Body of pancreas (tissue), 4 donors: Measurements from ENCODE around the gene ARHGAP26. TPM values are rescaled to one million over a fixed set of nuclear protein-coding genes. Genes with fewer than 3 reads are reported as not detected.

Experiments used
- ATAC-seq: fragments of 150-250 bp; one replicate; pipeline ENCODE4 v1.9.1; 2016
- DNase-seq, 4 donors: peaks; one replicate each; pipeline ENCODE4 v3.0.0-alpha.2; 2019
- H3K27ac ChIP-seq, 4 donors: fragments of 200-600 bp; sonication (generic); 1 replicate in 3 of 4; 2 replicates in 1 of 4; pipeline versions ENCODE4 v1.5.1 to v1.6.1; 2016 to 2019; ENCODE audit warnings: mild to moderate bottlenecking in 1 of 4, mixed read lengths in 1 of 4, moderate library complexity in 1 of 4
- H3K27me3 ChIP-seq, 2 donors: fragments of 200-600 bp; sonication (generic); one replicate each; pipeline ENCODE4 v1.6.0; 2016; ENCODE audit warnings: mild to moderate bottlenecking in 1 of 2
- H3K36me3 ChIP-seq, 2 donors: fragments of 200-600 bp; sonication (generic); replicated peaks in 1 of 2; 2 replicates each; pipeline ENCODE4 v1.5.1; 2016; ENCODE audit warnings: low read depth in 2 of 2; ENCODE audit not compliant: insufficient read depth in 1 of 2
- H3K4me1 ChIP-seq: fragments of 200-600 bp; sonication (generic); one replicate; pipeline ENCODE4 v1.6.0; 2016
- H3K4me3 ChIP-seq, 2 donors: fragments of 200-600 bp; sonication (generic); 1 replicate in 1 of 2; 2 replicates in 1 of 2; pipeline ENCODE4 v1.5.1; 2016 to 2019
- H3K9me3 ChIP-seq, 3 donors: fragments of 200-600 bp; sonication (generic); 1 replicate in 2 of 3; 2 replicates in 1 of 3; pipeline ENCODE4 v1.5.1; 2016
- CTCF ChIP-seq, 7 experiments: fragments of 450-650 bp in 4 of 7; fragments of 200-600 bp in 3 of 7; sonication (generic) in 3 of 7; IDR thresholded peaks; one replicate each; pipeline ENCODE4 v1.5.1; 2016 to 2019; ENCODE audit warnings: antibody characterized with exemption in 7 of 7
- POLR2A ChIP-seq, 3 donors: fragments of 450-650 bp; IDR thresholded peaks; one replicate each; pipeline ENCODE4 v1.6.1; 2016; ENCODE audit warnings: antibody characterized with exemption in 3 of 3, mild to moderate bottlenecking in 2 of 3
- WGBS, 2 donors: methylation state at CpG; one replicate each; pipeline ENCODE4 v1.1.5; 2017; 5-methylcytosine and 5-hydroxymethylcytosine counted together
- intact Hi-C: fragments of 100-400 bp; cut with DNase I; formaldehyde crosslinking; loops from one replicate; pipeline ENCODE4 v1.15.1; 2023
- total RNA-seq, 2 donors: library from RNA; depleted of rRNA; stranded (reverse); fragments of >200 nt; gene quantifications; one replicate each; pipeline ENCODE4 v1.1.0, GENCODE V29; 2016

Gene ARHGAP26
- total RNA-seq, 2 donors from 2014 or later = 12.5 to 14.2 TPM

- Histone ChIP-seq H3K9me3 (no peaks in the 10 kb centered on the region), H3K27me3 (no peaks in the 10 kb centered on the region), H3K27ac (no peak overlapping the region), H3K4me1 (no peaks in the 10 kb centered on the region), H3K36me3 (no peaks in the 10 kb centered on the region), H3K4me3 (no peak overlapping the region)
- DNase-seq (no peak), ATAC-seq (no peak)
- 90 to 96% methylated on average over 3 of the region's 3 CpGs for WGBS, 2 donors
- intact Hi-C loops = no loop called here
- no peak for TF ChIP-seq POLR2A (IDR thresholded peaks at IDR 0.05)
- no peak for TF ChIP-seq CTCF (IDR thresholded peaks at IDR 0.05)
These were observed 256.2 kb downstream of the ARHGAP26 start for GRCh38 chr5:143026380-143026779.

GRCh38 chr5:143029293-143029692 is 259.1 kb downstream of the ARHGAP26 start:
- Histone ChIP-seq H3K9me3 (no peaks in the 10 kb centered on the region), H3K4me3 (no peak overlapping the region), H3K4me1 (peaks cover 4% of the 10 kb centered on the region), H3K36me3 (no peaks in the 10 kb centered on the region), H3K27me3 (no peaks in the 10 kb centered on the region), H3K27ac (no peak overlapping the region)
- ATAC-seq (no peak), DNase-seq (no peak)
- TF ChIP-seq POLR2A (IDR thresholded peaks at IDR 0.05) (no peak), CTCF (IDR thresholded peaks at IDR 0.05) (no peak)
- intact Hi-C loops = no loop called here
- 84 to 97% methylated on average over 4 of the region's 4 CpGs for WGBS, 2 donors

- H3K9me3 ChIP-seq = no peaks in the 10 kb centered on the region
- WGBS, 2 donors = 80 to 89% methylated on average over 2 of the region's 2 CpGs
- H3K27me3 ChIP-seq = no peaks in the 10 kb centered on the region
- H3K4me1 ChIP-seq = peaks cover 4% of the 10 kb centered on the region
- intact Hi-C loops = no loop called here
- no peaks in the 10 kb centered on the region for H3K36me3 ChIP-seq
- no peak overlapping the region for H3K27ac ChIP-seq
- H3K4me3 ChIP-seq = no peak overlapping the region
- TF ChIP-seq CTCF (IDR thresholded peaks at IDR 0.05) = no peak
- TF ChIP-seq POLR2A (IDR thresholded peaks at IDR 0.05) = no peak
- no peak for ATAC-seq
- DNase-seq = no peak
These were observed 260.2 kb downstream of the ARHGAP26 start for GRCh38 chr5:143030349-143030748.

- no peaks in the 10 kb centered on the region for H3K36me3 ChIP-seq
- peaks cover 9% of the 10 kb centered on the region for H3K4me1 ChIP-seq
- no peaks in the 10 kb centered on the region for H3K27me3 ChIP-seq
- DNase-seq (no peak), ATAC-seq (no peak)
- H3K27ac ChIP-seq = no peak overlapping the region
- H3K9me3 ChIP-seq = no peaks in the 10 kb centered on the region
- H3K4me3 ChIP-seq = no peak overlapping the region
- no peak for TF ChIP-seq CTCF (IDR thresholded peaks at IDR 0.05)
- intact Hi-C loops = no loop called here
- WGBS, 2 donors = 86 to 87% methylated on average over 13 of the region's 13 CpGs
These were observed 261.8 kb downstream of the ARHGAP26 start for GRCh38 chr5:143031781-143032580.

- H3K4me1 ChIP-seq = peaks cover 12% of the 10 kb centered on the region
- H3K27me3 ChIP-seq = no peaks in the 10 kb centered on the region
- H3K4me3 ChIP-seq = no peak overlapping the region
- intact Hi-C loops = no loop called here
- 13 to 16% methylated on average over 1 of the region's 1 CpG for whole genome bisulfite sequencing, 2 donors
- no peak for ATAC-seq
- no peak for TF ChIP-seq CTCF (IDR thresholded peaks at IDR 0.05)
- TF ChIP-seq POLR2A (IDR thresholded peaks at IDR 0.05) = no peak
- no peaks in the 10 kb centered on the region for H3K36me3 ChIP-seq
- no peak overlapping the region for H3K27ac ChIP-seq
- no peaks in the 10 kb centered on the region for H3K9me3 ChIP-seq
- DNase-seq = no peak
These were observed 262.3 kb downstream of the ARHGAP26 start for GRCh38 chr5:143032581-143032836.
